Measurements from ENCODE around the gene PRKAG1.

DNA sequence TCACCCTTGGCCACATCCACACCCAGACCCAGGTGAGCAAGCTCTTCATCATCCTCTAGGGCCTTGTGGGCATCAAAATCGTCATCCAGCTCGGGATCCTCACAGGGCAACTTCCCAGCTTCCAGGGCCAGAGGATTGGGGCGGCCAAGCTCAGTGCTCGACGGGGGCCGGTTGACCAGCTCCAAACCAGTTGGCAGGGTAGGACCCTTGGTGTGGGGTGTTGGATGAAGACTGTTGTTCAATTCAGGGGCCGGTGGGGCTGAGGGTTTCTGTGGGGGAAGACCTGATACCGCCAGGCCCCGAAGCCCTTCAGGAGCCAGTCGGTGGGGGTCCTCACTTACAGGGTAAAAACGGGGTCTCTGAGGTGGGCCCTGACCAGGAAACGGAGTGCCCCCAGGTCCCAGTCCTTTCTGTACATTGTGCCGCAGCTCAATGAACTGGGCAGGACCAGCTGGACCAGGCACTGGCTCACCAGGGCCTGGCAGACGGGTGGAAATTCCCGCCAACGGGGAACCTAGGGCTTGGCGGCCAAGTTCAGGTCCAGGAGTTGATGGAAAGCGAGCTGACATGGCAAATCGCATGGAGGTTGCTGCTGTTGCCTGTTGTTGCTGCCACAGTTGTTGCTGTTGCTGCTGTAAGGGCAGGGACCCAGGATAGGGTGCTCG, 19.8 kb upstream of the PRKAG1 start:
- TF ChIP-seq CTCF (IDR thresholded peaks at IDR 0.05) (no peak), POLR2A (IDR thresholded peaks at IDR 0.05) (no peak)

Data from heart left ventricle (tissue), 13 donors.